GM12801 (cell line): ENCODE results near the gene SCYL2.

Experiments used
- CTCF ChIP-seq: IDR thresholded peaks from one replicate; pipeline ENCODE4 v1.5.1; 2011; ENCODE audit warnings: control low read depth; ENCODE audit not compliant: insufficient read length; ENCODE audit errors: extremely low read depth

SCYL2 gene

GRCh38 chr12:100345020-100345767, 78.2 kb downstream of the SCYL2 start:
- no peak for TF ChIP-seq CTCF

GRCh38 chr12:100346660-100347059, 79.7 kb downstream of the SCYL2 start:
- no peak for TF ChIP-seq CTCF

GRCh38 chr12:100348657-100349454, 81.9 kb downstream of the SCYL2 start:
- no peak for TF ChIP-seq CTCF

DNA sequence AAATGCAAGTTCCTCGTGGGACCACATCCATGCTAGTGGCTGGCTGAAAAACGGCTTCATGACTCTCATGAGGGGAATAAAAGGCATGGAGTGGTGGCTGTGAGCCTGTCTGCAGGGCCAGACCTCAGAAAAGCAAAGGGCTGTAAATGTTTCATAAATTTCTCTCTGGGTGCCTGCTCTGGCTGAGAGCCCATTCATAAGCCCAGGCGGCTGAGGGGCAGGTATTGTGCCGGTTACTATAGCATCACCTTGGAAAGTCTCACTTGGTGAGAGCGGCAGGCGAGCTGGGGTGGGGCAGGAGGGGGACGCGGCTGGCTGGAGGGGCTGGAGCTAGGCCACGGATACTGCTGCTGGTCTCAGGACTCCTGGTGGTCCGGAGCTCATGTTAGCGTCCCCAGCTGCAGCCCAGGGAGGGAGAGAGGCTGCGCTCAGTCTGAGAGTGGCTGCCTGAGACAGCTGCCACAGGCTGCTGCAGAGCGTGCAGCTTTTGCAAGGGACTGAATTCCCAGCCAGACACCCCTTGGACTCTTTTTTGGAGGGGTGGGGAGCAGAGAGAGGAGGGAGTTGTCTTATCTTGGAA, 89.8 kb downstream of the SCYL2 start, which contains the start of gene SLC17A8:
Gene SLC17A8 (plus strand): TSS at position 431 of the 580 bp plus-strand sequence. CDS start 318 bp downstream, outside the sequence.
- no peak for TF ChIP-seq CTCF

DNA sequence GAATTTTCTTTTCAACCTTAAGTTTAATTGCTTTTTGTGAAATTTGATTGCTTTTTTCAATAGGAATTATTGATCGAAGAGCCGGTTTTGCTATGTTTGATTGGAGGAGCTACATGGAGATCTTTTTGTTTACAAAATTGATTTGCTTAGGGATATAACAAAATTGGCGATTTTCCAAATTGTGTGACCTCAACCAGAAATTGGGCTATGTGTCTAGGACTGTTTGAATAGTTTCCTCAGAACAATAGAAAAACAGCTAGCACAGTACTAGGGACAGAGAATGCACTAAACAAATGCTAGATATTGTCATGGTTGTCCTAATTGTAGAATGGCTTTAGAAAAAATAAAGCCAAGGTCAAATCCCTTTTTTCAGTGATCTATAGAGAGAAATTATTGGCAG, 92.3 kb downstream of the SCYL2 start:
- no peak for TF ChIP-seq CTCF

- TF ChIP-seq CTCF, result no peak
These were observed 92.8 kb downstream of the SCYL2 start for GRCh38 chr12:100359822-100360221.

GRCh38 chr12:100360450-100360849, 93.5 kb downstream of the SCYL2 start:
- TF ChIP-seq CTCF, result no peak
